PFSK-1 (cell line): ENCODE results near the gene TIAL1.

ENCODE experiments used
- FOXP2 ChIP-seq: optimal IDR thresholded peaks from 2 replicates; pipeline ENCODE3; 2011; ENCODE audit warnings: borderline replicate concordance, control low read depth, inconsistent platforms; ENCODE audit not compliant: insufficient read depth; ENCODE audit errors: extremely low read length, extremely low read depth
- POLR2AphosphoS5 ChIP-seq: IDR thresholded peaks from 2 replicates; pipeline ENCODE4 v1.6.1; 2012; ENCODE audit warnings: low read depth, mild to moderate bottlenecking, control low read depth, low read length, moderate library complexity
- REST ChIP-seq, 2 experiments: IDR thresholded peaks; 2 replicates each; pipeline versions ENCODE4 v1.6.1 to v1.8.0; 2011 to 2012; ENCODE audit warnings: low read depth in 2 of 2, low read length in 2 of 2, control low read depth in 1 of 2, inconsistent platforms in 1 of 2, mild to moderate bottlenecking in 1 of 2, moderate library complexity in 1 of 2; ENCODE audit not compliant: insufficient read depth in 1 of 2
- SIN3A ChIP-seq: IDR thresholded peaks from 2 replicates; pipeline ENCODE4 v1.6.1; 2012; ENCODE audit warnings: mild to moderate bottlenecking, low read length, moderate library complexity, borderline replicate concordance; ENCODE audit not compliant: insufficient read depth
- TAF1 ChIP-seq: IDR thresholded peaks from 2 replicates; pipeline ENCODE4 v1.6.1; 2012; ENCODE audit warnings: low read length, control low read depth, borderline replicate concordance; ENCODE audit not compliant: insufficient read depth

Gene TIAL1

GRCh38 chr10:119541459-119542356, 55.1 kb downstream of the TIAL1 start:
- TF ChIP-seq POLR2AphosphoS5 (no peak), TAF1 (no peak), FOXP2 (no peak), REST (IDR thresholded peaks at IDR 0.05; ENCODE audit: insufficient read depth in 1 of 2, low read depth in 2 of 2, low read length in 2 of 2) (no peak), SIN3A (no peak)

GRCh38 chr10:119541046-119541445, 55.7 kb downstream of the TIAL1 start:
- TF ChIP-seq REST (IDR thresholded peaks at IDR 0.05; ENCODE audit: insufficient read depth in 1 of 2, low read depth in 2 of 2, low read length in 2 of 2) = no peak

GRCh38 chr10:119540038-119540437, 56.7 kb downstream of the TIAL1 start:
- TF ChIP-seq REST (IDR thresholded peaks at IDR 0.05; ENCODE audit: insufficient read depth in 1 of 2, low read depth in 2 of 2, low read length in 2 of 2) (no peak), POLR2AphosphoS5 (no peak)

- TF ChIP-seq REST (IDR thresholded peaks at IDR 0.05; ENCODE audit: insufficient read depth in 1 of 2, low read depth in 2 of 2, low read length in 2 of 2) (no peak), POLR2AphosphoS5 (no peak), SIN3A (no peak), FOXP2 (no peak), TAF1 (no peak)
Measured at GRCh38 chr10:119539359-119539825, 57.4 kb downstream of the TIAL1 start.
